ENCODE measurements around the gene FXYD6. TPM values are rescaled to one million over a fixed set of nuclear protein-coding genes. Genes with fewer than 3 reads are reported as not detected.
A peak's percentile ranks its signal among the peaks of the same experiment; 100 is the strongest.

The FXYD6 gene
- total and polyA plus RNA-seq, 11 donors = 24.6 to 54.0 (median 39.5) TPM

DNA sequence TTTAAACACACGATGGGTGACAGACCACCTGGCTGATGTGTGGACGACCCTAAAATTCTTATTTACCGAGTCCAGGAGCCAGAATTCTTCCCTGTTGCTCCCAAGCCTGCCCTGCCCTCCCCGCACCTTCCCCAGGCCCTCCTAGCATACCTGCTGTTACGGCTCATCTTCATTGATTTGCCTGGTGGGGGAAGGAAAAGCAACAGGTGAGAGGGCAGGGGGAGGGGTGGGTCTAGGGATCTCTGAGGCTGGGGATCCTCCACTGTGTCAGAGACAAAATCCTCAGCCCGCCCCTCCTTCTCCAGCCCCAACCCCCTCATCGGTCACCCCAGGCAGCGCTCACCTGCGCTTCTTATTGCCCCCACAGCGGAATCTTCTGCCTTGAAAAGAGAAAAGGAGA is 55.9 kb downstream of the FXYD6 start:
- H3K4me1 ChIP-seq = peaks cover 0 to 77% (median 45%) of the 10 kb centered on the region in 12 donors
- peak in 2 of 5 donors; percentile 8 to 29 for DNase-seq
- no peak overlapping the region for H3K4me3 ChIP-seq
- no peak overlapping the region for H3K27ac ChIP-seq
- WGBS, 4 donors = 93 to 96% (median 96%) methylated on average over 10 of the region's 10 CpGs
- no peaks in the 10 kb centered on the region for H3K27me3 ChIP-seq
- intact Hi-C loops (cut with DNase I) = loop anchor here in 3 of 10 donors (2.0 to 5.0 kb wide), 3 partner anchors 126 to 232 kb away; no protein-coding TSS in a partner anchor
- no peak for ATAC-seq
- no peaks in the 10 kb centered on the region for H3K36me3 ChIP-seq
- TF ChIP-seq, protein P1, sequence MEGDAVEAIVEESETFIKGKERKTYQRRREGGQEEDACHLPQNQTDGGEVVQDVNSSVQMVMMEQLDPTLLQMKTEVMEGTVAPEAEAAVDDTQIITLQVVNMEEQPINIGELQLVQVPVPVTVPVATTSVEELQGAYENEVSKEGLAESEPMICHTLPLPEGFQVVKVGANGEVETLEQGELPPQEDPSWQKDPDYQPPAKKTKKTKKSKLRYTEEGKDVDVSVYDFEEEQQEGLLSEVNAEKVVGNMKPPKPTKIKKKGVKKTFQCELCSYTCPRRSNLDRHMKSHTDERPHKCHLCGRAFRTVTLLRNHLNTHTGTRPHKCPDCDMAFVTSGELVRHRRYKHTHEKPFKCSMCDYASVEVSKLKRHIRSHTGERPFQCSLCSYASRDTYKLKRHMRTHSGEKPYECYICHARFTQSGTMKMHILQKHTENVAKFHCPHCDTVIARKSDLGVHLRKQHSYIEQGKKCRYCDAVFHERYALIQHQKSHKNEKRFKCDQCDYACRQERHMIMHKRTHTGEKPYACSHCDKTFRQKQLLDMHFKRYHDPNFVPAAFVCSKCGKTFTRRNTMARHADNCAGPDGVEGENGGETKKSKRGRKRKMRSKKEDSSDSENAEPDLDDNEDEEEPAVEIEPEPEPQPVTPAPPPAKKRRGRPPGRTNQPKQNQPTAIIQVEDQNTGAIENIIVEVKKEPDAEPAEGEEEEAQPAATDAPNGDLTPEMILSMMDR (IDR thresholded peaks at IDR 0.05) = no peak
- TF ChIP-seq POLR2A (IDR thresholded peaks at IDR 0.05) = no peak
- H3K9me3 ChIP-seq = no peaks in the 10 kb centered on the region

DNA sequence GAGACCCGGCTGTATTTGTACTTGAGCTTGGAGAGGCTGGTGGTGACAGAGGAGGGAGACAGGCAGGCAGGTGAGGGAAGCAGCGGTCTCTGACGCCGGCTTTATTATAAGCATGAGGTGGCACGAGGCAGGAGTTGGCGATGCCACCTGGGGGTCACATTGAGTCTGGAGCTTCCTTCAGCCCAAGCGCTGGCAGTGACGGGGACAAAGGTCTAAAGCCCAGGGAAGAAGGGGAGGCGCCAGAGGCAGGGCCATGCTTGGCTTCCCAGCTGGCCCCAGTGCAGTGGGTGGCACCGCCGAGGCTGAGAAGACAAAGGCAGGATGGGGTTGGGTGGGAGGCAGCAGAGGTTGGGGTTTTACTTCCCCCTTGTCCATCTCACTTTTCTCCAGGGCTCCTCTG is 56.4 kb downstream of the FXYD6 start:
- Histone ChIP-seq H3K4me1 (peaks cover 0 to 77% (median 45%) of the 10 kb centered on the region in 12 donors), H3K27ac (no peak overlapping the region), H3K9me3 (no peaks in the 10 kb centered on the region), H3K27me3 (no peaks in the 10 kb centered on the region), H3K36me3 (no peaks in the 10 kb centered on the region), H3K4me3 (no peak overlapping the region)
- TF ChIP-seq, protein P1 (IDR thresholded peaks at IDR 0.05) = no peak
- TF ChIP-seq POLR2A (IDR thresholded peaks at IDR 0.05) = no peak
- intact Hi-C loops (cut with DNase I) = loop anchor here in 3 of 10 donors (2.0 to 5.0 kb wide), 3 partner anchors 127 to 232 kb away; no protein-coding TSS in a partner anchor
- DNase-seq (peak in 3 of 5 donors; percentile 21 to 60 (median 28)), ATAC-seq (no peak)
- WGBS, 4 donors = 89 to 94% (median 90%) methylated on average over 11 of the region's 11 CpGs

DNA sequence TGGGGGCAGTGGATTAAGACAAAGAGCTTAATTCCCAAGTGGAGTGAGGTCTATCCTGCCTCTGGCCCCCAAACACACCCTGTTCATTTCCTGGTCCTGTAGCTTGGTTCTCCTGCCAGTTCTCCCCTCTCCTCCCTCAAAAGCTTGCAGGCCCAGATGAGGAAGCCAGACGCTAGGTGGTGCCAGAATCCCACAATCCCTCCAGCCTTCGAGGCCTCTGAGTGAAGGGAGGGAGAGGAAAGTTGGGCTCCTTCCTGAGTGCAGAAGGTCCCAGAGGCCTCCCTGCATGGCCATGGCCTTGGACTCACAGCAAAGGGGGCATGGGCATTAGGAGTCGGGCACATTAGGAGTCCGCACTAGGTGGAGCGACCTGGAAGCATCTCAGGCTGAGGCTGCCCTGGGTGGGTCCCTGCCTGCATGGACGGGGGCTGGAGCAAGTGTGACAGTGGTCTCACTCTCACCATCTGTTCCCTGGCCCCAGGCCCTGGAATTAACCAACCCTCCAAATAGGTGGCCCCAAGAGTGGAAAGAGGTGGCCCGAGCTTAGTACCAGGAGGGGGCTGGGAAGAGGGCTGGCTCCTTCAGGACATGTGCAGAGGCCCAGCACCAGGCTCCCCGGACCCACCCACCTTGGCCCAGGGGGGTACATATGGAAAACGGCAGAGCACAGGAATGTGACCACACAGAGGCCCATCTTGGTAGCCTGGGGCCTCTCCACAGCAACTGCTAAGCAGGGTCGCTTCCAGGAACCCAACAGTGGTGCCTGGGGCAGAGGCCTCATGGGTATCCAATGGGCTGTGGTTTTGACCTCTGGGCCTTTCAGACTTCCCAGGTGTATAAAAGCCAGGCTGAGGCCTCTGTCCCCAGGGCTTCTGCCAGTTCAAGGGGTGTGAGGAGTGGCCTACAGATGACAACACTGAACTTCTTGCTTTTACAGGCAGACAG is 57.1 kb downstream of the FXYD6 start:
- TF ChIP-seq, protein P1 (IDR thresholded peaks at IDR 0.05) = peak; percentile 18 to 65 (median 52)
- no peak for TF ChIP-seq POLR2A (IDR thresholded peaks at IDR 0.05)
- WGBS, 4 donors = 54 to 68% (median 67%) methylated on average over 6 to 10 of the region's 10 CpGs
- H3K9me3 ChIP-seq = no peaks in the 10 kb centered on the region
- ATAC-seq (peak; percentile 12 to 55 (median 29)), DNase-seq (peak; percentile 67 to 80 (median 72))
- no peaks in the 10 kb centered on the region for H3K36me3 ChIP-seq
- intact Hi-C loops (cut with DNase I) = loop anchor here in 9 of 10 donors (2.0 to 5.0 kb wide), 7 partner anchors 127 to 392 kb away; no protein-coding TSS in a partner anchor
- no peak overlapping the region for H3K4me3 ChIP-seq
- no peaks in the 10 kb centered on the region for H3K27me3 ChIP-seq
- peak overlapping the region in 1 of 12 donors; percentile 64 for H3K27ac ChIP-seq
- peaks cover 0 to 77% (median 44%) of the 10 kb centered on the region in 12 donors for H3K4me1 ChIP-seq
